ENCODE measurements around the gene ECHS1. TPM values are rescaled to one million over a fixed set of nuclear protein-coding genes. Genes with fewer than 3 reads are reported as not detected.
"Not testable (repeated sequence)": the region's sequence is repeated elsewhere in the genome, so short reads cannot be mapped to it uniquely, and the experiment has no call there.

Gene ECHS1
- total RNA-seq, 4 donors from 2014 or later: 96.7 to 123 (median 106) TPM

GRCh38 chr10:133370030-133370786 is 2.9 kb downstream of the ECHS1 start:
- ATAC-seq: no peak
- Histone ChIP-seq H3K27me3 (no peaks in the 10 kb centered on the region), H3K36me3 (peaks cover 0 to 45% of the 10 kb centered on the region in 2 donors), H3K9me3 (no peaks in the 10 kb centered on the region), H3K27ac (no peak overlapping the region), H3K4me3 (no peak overlapping the region), H3K4me1 (peaks cover 9 to 14% of the 10 kb centered on the region in 2 donors)
- in situ Hi-C loops (cut with MboI; ENCODE audit: low sequenced_read_pairs in 4 of 4) (no loop called here), intact Hi-C loops (cut with DNase I; ENCODE audit: low total_unique reads) (no loop called here)
- TF ChIP-seq POLR2A (IDR thresholded peaks at IDR 0.05): no peak
- no peak for TF ChIP-seq CTCF (IDR thresholded peaks at IDR 0.05 in 4 of 5, conservative IDR thresholded peaks at IDR 0.05 in 1 of 5)
- no peak for DNase-seq

- in situ Hi-C loops (cut with MboI; ENCODE audit: low sequenced_read_pairs in 4 of 4): no loop called here
- TF ChIP-seq CTCF (IDR thresholded peaks at IDR 0.05 in 4 of 5, conservative IDR thresholded peaks at IDR 0.05 in 1 of 5): no peak
Observed at GRCh38 chr10:133368153-133368552, 5.0 kb downstream of the ECHS1 start.

GRCh38 chr10:133367461-133367860 is 5.7 kb downstream of the ECHS1 start:
- H3K9me3 ChIP-seq; H3K4me1 ChIP-seq; in situ Hi-C loops (cut with MboI; ENCODE audit: low sequenced_read_pairs in 4 of 4); ATAC-seq; intact Hi-C loops (cut with DNase I; ENCODE audit: low total_unique reads); H3K4me3 ChIP-seq; H3K27ac ChIP-seq; DNase-seq; H3K27me3 ChIP-seq: not testable (repeated sequence)
- peaks cover 0 to 67% of the 10 kb centered on the region in 2 donors for H3K36me3 ChIP-seq

More at GRCh38 chr10:133368153-133368552, 5.0 kb downstream of the ECHS1 start:
- Histone ChIP-seq H3K27ac (no peak overlapping the region), H3K9me3 (no peaks in the 10 kb centered on the region), H3K36me3 (peaks cover 0 to 60% of the 10 kb centered on the region in 2 donors), H3K4me3 (no peak overlapping the region), H3K4me1 (peaks cover 6 to 9% of the 10 kb centered on the region in 2 donors), H3K27me3 (no peaks in the 10 kb centered on the region)
- ATAC-seq: no peak
- no peak for DNase-seq
- intact Hi-C loops (cut with DNase I; ENCODE audit: low total_unique reads): no loop called here

- TF ChIP-seq CTCF (IDR thresholded peaks at IDR 0.05 in 4 of 5, conservative IDR thresholded peaks at IDR 0.05 in 1 of 5) (no peak), POLR2A (IDR thresholded peaks at IDR 0.05) (no peak)
- DNase-seq (no peak), ATAC-seq (no peak)
- intact Hi-C loops (cut with DNase I; ENCODE audit: low total_unique reads): no loop called here
- in situ Hi-C loops (cut with MboI; ENCODE audit: low sequenced_read_pairs in 4 of 4): no loop called here
- H3K27ac ChIP-seq: no peak overlapping the region
- H3K4me1 ChIP-seq: no peaks in the 10 kb centered on the region
- H3K27me3 ChIP-seq: no peaks in the 10 kb centered on the region
- peaks cover 0 to 74% of the 10 kb centered on the region in 2 donors for H3K36me3 ChIP-seq
- no peaks in the 10 kb centered on the region for H3K9me3 ChIP-seq
- no peak overlapping the region for H3K4me3 ChIP-seq
Observed at GRCh38 chr10:133366751-133367150, 6.4 kb downstream of the ECHS1 start.

GRCh38 chr10:133366130-133366478 is 7.0 kb downstream of the ECHS1 start:
- H3K27ac ChIP-seq: no peak overlapping the region

More at GRCh38 chr10:133366130-133366478, 7.0 kb downstream of the ECHS1 start:
- in situ Hi-C loops (cut with MboI; ENCODE audit: low sequenced_read_pairs in 4 of 4): no loop called here
- no peak for TF ChIP-seq POLR2A (IDR thresholded peaks at IDR 0.05)
- TF ChIP-seq CTCF (IDR thresholded peaks at IDR 0.05 in 4 of 5, conservative IDR thresholded peaks at IDR 0.05 in 1 of 5): no peak
- DNase-seq: no peak
- Histone ChIP-seq H3K36me3 (peaks cover 0 to 75% of the 10 kb centered on the region in 2 donors), H3K27me3 (no peaks in the 10 kb centered on the region), H3K4me1 (no peaks in the 10 kb centered on the region), H3K9me3 (no peaks in the 10 kb centered on the region), H3K4me3 (no peak overlapping the region)
- no peak for ATAC-seq
- intact Hi-C loops (cut with DNase I; ENCODE audit: low total_unique reads): no loop called here

Data from gastrocnemius medialis (tissue), 4 donors.